Heart left ventricle (tissue), 13 donors: Measurements from ENCODE around the gene NECTIN1.

ENCODE experiments used
- POLR2A ChIP-seq, 2 donors: fragments of 450-650 bp; IDR thresholded peaks; one replicate each; pipeline ENCODE4 v1.6.1; 2017; ENCODE audit warnings: antibody characterized with exemption in 2 of 2, mild to moderate bottlenecking in 2 of 2, moderate library complexity in 2 of 2
- TF ChIP-seq, protein P1 (sequence below), 12 donors: fragments of 200-600 bp; sonication (generic) in 4 of 12; IDR thresholded peaks; one replicate each; pipeline versions ENCODE4 v1.5.0 to v1.8.0; 2018 to 2022; ENCODE audit warnings: antibody characterized with exemption in 12 of 12, mild to moderate bottlenecking in 5 of 12
- donor health status: ischemic (EF 13 %, LVEDD 7.1; RV severe dilation, severe dysfunction).
- donor health status: DM: no; HTN: yes; CAD: no.
- donor health status: DM: no; HTN: no; CAD: no.
- donor health status: ischemic (EF 25% LVEDD 6.9; RV normal size, moderate dysfunction).
- donor health status: ischemic (EF 25% LVEDD 5.7; RV mildly dilated, moderate dysfunction).
- donor health status: ischemic (EF 35%, LVEDD 5.7; RV mildly dilated, moderate dysfunction).
- donor health status: nonischemic (EF 11% LVEDD 7.7; RV severe dilation, severe dysfunction).
- donor health status: DM: yes; HTN: yes; CAD: no.
- donor health status: PGD.
- donor health status: ischemic (EF 29% LVEDD 5.4; RV normal size, mild dysfunction).
- donor health status: nonischemic (EF 23%, LVEDD 6.1; RV moderate dilation, normal function).

DNA sequence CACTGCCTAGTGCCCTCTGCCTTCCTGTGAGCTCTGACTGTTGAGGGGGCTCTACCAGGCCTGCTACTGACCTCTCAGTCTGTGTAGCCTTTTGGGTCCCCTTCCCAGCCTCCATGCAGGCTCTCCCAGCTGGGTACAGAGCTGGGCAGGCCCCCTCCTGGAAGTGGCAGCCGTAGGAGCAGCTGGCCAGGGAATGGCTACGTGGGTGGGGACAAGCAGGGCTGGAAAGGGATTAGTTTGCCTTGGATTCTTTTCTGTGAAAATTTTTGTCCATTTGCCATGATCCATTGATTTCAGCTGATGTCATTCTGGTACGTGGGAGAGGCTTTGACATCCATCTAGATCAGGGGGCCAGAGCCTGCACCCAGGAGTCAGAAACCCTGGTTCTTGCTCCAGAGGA is 23.9 kb upstream of the NECTIN1 start:
- TF ChIP-seq, protein P1, sequence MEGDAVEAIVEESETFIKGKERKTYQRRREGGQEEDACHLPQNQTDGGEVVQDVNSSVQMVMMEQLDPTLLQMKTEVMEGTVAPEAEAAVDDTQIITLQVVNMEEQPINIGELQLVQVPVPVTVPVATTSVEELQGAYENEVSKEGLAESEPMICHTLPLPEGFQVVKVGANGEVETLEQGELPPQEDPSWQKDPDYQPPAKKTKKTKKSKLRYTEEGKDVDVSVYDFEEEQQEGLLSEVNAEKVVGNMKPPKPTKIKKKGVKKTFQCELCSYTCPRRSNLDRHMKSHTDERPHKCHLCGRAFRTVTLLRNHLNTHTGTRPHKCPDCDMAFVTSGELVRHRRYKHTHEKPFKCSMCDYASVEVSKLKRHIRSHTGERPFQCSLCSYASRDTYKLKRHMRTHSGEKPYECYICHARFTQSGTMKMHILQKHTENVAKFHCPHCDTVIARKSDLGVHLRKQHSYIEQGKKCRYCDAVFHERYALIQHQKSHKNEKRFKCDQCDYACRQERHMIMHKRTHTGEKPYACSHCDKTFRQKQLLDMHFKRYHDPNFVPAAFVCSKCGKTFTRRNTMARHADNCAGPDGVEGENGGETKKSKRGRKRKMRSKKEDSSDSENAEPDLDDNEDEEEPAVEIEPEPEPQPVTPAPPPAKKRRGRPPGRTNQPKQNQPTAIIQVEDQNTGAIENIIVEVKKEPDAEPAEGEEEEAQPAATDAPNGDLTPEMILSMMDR (IDR thresholded peaks at IDR 0.05), result no peak
- TF ChIP-seq POLR2A (IDR thresholded peaks at IDR 0.05), result no peak
